CD14-positive monocyte (primary cell): Measurements from ENCODE around the gene ZNF32. TPM values are rescaled to one million over a fixed set of nuclear protein-coding genes. Genes with fewer than 3 reads are reported as not detected.

ENCODE experiments used
- DNase-seq, 3 donors: peaks; one replicate each; pipeline ENCODE4 v3.0.0-alpha.2; 2011 to 2022
- H2AFZ ChIP-seq: 2 replicates; pipeline ENCODE4 v1.6.0; 2012; ENCODE audit warnings: mild to moderate bottlenecking, low read depth, low read length, inconsistent platforms; ENCODE audit not compliant: insufficient read depth, poor library complexity, severe bottlenecking
- H3K27ac ChIP-seq, 2 donors: 1 replicate in 1 of 2; 2 replicates in 1 of 2; pipeline ENCODE4 v1.5.1; 2012 to 2013; ENCODE audit warnings: low read length in 2 of 2, control low read depth in 1 of 2, inconsistent platforms in 1 of 2, low read depth in 1 of 2, mild to moderate bottlenecking in 1 of 2
- H3K27me3 ChIP-seq, 2 donors: one replicate each; pipeline versions ENCODE4 v1.6.0 to v1.6.1; 2011 to 2013; ENCODE audit warnings: low read length in 2 of 2; ENCODE audit not compliant: control insufficient read depth in 2 of 2, insufficient read depth in 2 of 2
- H3K36me3 ChIP-seq, 2 donors: replicated peaks in 1 of 2; 1 replicate in 1 of 2; 2 replicates in 1 of 2; pipeline versions ENCODE4 v1.5.1 to v1.6.1; 2012 to 2013; ENCODE audit warnings: low read length in 2 of 2, control low read depth in 1 of 2, inconsistent platforms in 1 of 2, mild to moderate bottlenecking in 1 of 2; ENCODE audit not compliant: insufficient read depth in 2 of 2, control insufficient read depth in 1 of 2
- H3K4me1 ChIP-seq, 2 donors: 1 replicate in 1 of 2; 2 replicates in 1 of 2; pipeline versions ENCODE4 v1.5.1 to v1.6.1; 2012 to 2013; ENCODE audit warnings: low read length in 2 of 2, control low read depth in 1 of 2, inconsistent platforms in 1 of 2, mild to moderate bottlenecking in 1 of 2, moderate library complexity in 1 of 2; ENCODE audit not compliant: insufficient read depth in 2 of 2, control insufficient read depth in 1 of 2
- H3K4me2 ChIP-seq: replicated peaks from 2 replicates; pipeline ENCODE3; 2012; ENCODE audit warnings: low read length, moderate library complexity, mild to moderate bottlenecking; ENCODE audit not compliant: poor library complexity, severe bottlenecking; ENCODE audit errors: extremely low read depth
- H3K4me3 ChIP-seq, 3 experiments: fragments of 200-600 bp in 1 of 3; sonication (generic) in 1 of 3; replicated peaks in 1 of 3; 1 replicate in 2 of 3; 2 replicates in 1 of 3; pipeline ENCODE4 v1.5.1; 2011 to 2013; ENCODE audit warnings: low read length in 3 of 3, mild to moderate bottlenecking in 3 of 3, control low read depth in 2 of 3, low read depth in 2 of 3, inconsistent platforms in 1 of 3, moderate library complexity in 1 of 3
- H3K79me2 ChIP-seq: 2 replicates; pipeline ENCODE4 v1.6.0; 2012; ENCODE audit warnings: mild to moderate bottlenecking, control low read depth, inconsistent platforms, low read length, moderate library complexity; ENCODE audit not compliant: insufficient read depth
- H3K9ac ChIP-seq: 2 replicates; pipeline ENCODE4 v1.6.0; 2017; ENCODE audit warnings: low read length, mild to moderate bottlenecking; ENCODE audit not compliant: insufficient read depth, poor library complexity, severe bottlenecking
- H3K9me3 ChIP-seq, 2 donors: replicated peaks in 1 of 2; 1 replicate in 1 of 2; 2 replicates in 1 of 2; pipeline versions ENCODE4 v1.5.1 to v1.6.1; 2012 to 2013; ENCODE audit warnings: low read length in 2 of 2, control low read depth in 1 of 2; ENCODE audit not compliant: control insufficient read depth in 1 of 2, insufficient read depth in 1 of 2
- H4K20me1 ChIP-seq: 2 replicates; pipeline ENCODE4 v1.6.0; 2012; ENCODE audit warnings: mild to moderate bottlenecking, low read length, control low read depth, moderate library complexity; ENCODE audit not compliant: insufficient read depth
- H3K27ac Mint-ChIP-seq, 7 donors: one replicate each; pipeline ENCODE4 v1.8.0; 2020; ENCODE audit warnings: mild to moderate bottlenecking in 7 of 7, mixed read lengths in 7 of 7, moderate library complexity in 6 of 7, inconsistent platforms in 2 of 7
- H3K27me3 Mint-ChIP-seq, 3 donors: one replicate each; pipeline ENCODE4 v1.8.0; 2021 to 2022; ENCODE audit warnings: low read depth in 3 of 3, mild to moderate bottlenecking in 3 of 3, mixed read lengths in 3 of 3, moderate library complexity in 3 of 3, inconsistent platforms in 1 of 3
- H3K36me3 Mint-ChIP-seq, 2 donors: one replicate each; pipeline ENCODE4 v1.8.0; 2020; ENCODE audit warnings: mixed read lengths in 2 of 2, inconsistent platforms in 1 of 2, mild to moderate bottlenecking in 1 of 2
- H3K4me1 Mint-ChIP-seq: one replicate; pipeline ENCODE4 v1.8.0; 2020; ENCODE audit warnings: mild to moderate bottlenecking, mixed read lengths
- H3K4me3 Mint-ChIP-seq, 2 donors: one replicate each; pipeline ENCODE4 v1.8.0; 2020; ENCODE audit warnings: mild to moderate bottlenecking in 2 of 2, mixed read lengths in 2 of 2, moderate library complexity in 1 of 2
- H3K9me3 Mint-ChIP-seq, 7 donors: one replicate each; pipeline ENCODE4 v1.8.0; 2020 to 2022; ENCODE audit warnings: mixed read lengths in 7 of 7, mild to moderate bottlenecking in 6 of 7, moderate library complexity in 6 of 7, inconsistent platforms in 2 of 7
- CTCF ChIP-seq: fragments of 200-600 bp; IDR thresholded peaks from one replicate; pipeline ENCODE4 v1.8.0; 2022; ENCODE audit warnings: antibody characterized with exemption, mild to moderate bottlenecking
- WGBS: methylation state at CpG from one replicate; pipeline ENCODE4 v1.1.5; 2013; ENCODE audit warnings: missing lambda C conversion rate; ENCODE audit not compliant: insufficient coverage; 5-methylcytosine and 5-hydroxymethylcytosine counted together
- intact Hi-C, 2 donors: fragments of 100-400 bp; cut with micrococcal nuclease; formaldehyde crosslinking; loops; one replicate each; pipeline versions ENCODE4 v1.15.0 to v1.15.1; 2023
- polyA plus RNA-seq, 3 donors: library from polyadenylated mRNA; depleted of rRNA in 1 of 3; unstranded in 2 of 3; stranded (reverse) in 1 of 3; fragments of 300-500 nt in 2 of 3; fragments of >200 nt in 1 of 3; fragmentation: Illumina TruSeq in 2 of 3; gene quantifications; 1 replicate in 2 of 3; 2 replicates in 1 of 3; pipeline ENCODE4 v1.2.3, GENCODE V29; 2012 to 2021

ZNF32 gene
- polyA plus RNA-seq, 3 donors: 16.7 to 33.6 (median 33.0) TPM

GRCh38 chr10:43610636-43611035 lies 38.0 kb downstream of the ZNF32 start:
- Mint-ChIP-seq H3K36me3 (peaks cover 41 to 55% of the 10 kb centered on the region in 2 donors), H3K27me3 (peaks cover 2 to 3% (median 2%) of the 10 kb centered on the region in 3 donors), H3K4me3 (no peak overlapping the region), H3K27ac (peak overlapping the region in 1 of 7 donors; percentile 28), H3K4me1 (peaks cover 13% of the 10 kb centered on the region), H3K9me3 (peaks cover 15 to 41% (median 30%) of the 10 kb centered on the region in 7 donors)
- intact Hi-C loops: no loop called here
- Histone ChIP-seq H3K36me3 (peaks cover 2 to 33% of the 10 kb centered on the region in 2 donors), H2AFZ (no peak overlapping the region), H3K4me3 (no peak overlapping the region), H4K20me1 (no peaks in the 10 kb centered on the region), H3K27ac (no peak overlapping the region), H3K4me1 (peaks cover 11 to 16% of the 10 kb centered on the region in 2 donors), H3K79me2 (no peaks in the 10 kb centered on the region), H3K4me2 (no peak overlapping the region), H3K9me3 (peaks cover 21 to 23% of the 10 kb centered on the region in 2 donors), H3K9ac (no peak overlapping the region), H3K27me3 (no peaks in the 10 kb centered on the region)
- no peak for TF ChIP-seq CTCF
- no peak for DNase-seq

GRCh38 chr10:43607199-43607573 lies 41.5 kb downstream of the ZNF32 start:
- H3K27ac ChIP-seq: no peak overlapping the region
- H4K20me1 ChIP-seq: no peaks in the 10 kb centered on the region
- no peaks in the 10 kb centered on the region for H3K79me2 ChIP-seq
- intact Hi-C loops: no loop called here
- no peak for DNase-seq
- Mint-ChIP-seq H3K4me3 (peak overlapping the region; percentile 85 to 86), H3K9me3 (peaks cover 4 to 17% (median 8%) of the 10 kb centered on the region in 7 donors), H3K36me3 (peaks cover 22 to 27% of the 10 kb centered on the region in 2 donors), H3K4me1 (peaks cover 13% of the 10 kb centered on the region), H3K27me3 (peaks cover 2 to 5% (median 4%) of the 10 kb centered on the region in 3 donors), H3K27ac (peak overlapping the region in 2 of 7 donors; percentile 7 to 15)
- no peaks in the 10 kb centered on the region for H3K27me3 ChIP-seq
- H2AFZ ChIP-seq: peak overlapping the region; percentile 90
- peaks cover 2 to 7% of the 10 kb centered on the region in 2 donors for H3K36me3 ChIP-seq
- H3K4me3 ChIP-seq: peak overlapping the region in 1 of 3 experiments; percentile 85
- 92% methylated on average over 6 of the region's 10 CpGs for WGBS
- peaks cover 11 to 16% of the 10 kb centered on the region in 2 donors for H3K4me1 ChIP-seq
- H3K4me2 ChIP-seq: peak overlapping the region; percentile 92
- no peak for TF ChIP-seq CTCF
- peak overlapping the region; percentile 77 for H3K9ac ChIP-seq
- H3K9me3 ChIP-seq: peaks cover 0 to 4% of the 10 kb centered on the region in 2 donors
